ENCODE measurements around the gene BAZ1B. TPM values are rescaled to one million over a fixed set of nuclear protein-coding genes. Genes with fewer than 3 reads are reported as not detected.
A peak's percentile ranks its signal among the peaks of the same experiment; 100 is the strongest.

Gene BAZ1B
- total RNA-seq, 1 donor from 2014 or later: 55.7 TPM

- Histone ChIP-seq H3K27ac (no peak overlapping the region), H3K36me3 (no peaks in the 10 kb centered on the region), H3K9me3 (no peaks in the 10 kb centered on the region), H3K4me1 (no peaks in the 10 kb centered on the region), H3K27me3 (no peaks in the 10 kb centered on the region), H3K4me3 (no peak overlapping the region)
- intact Hi-C loops (cut with DNase I): no loop called here
- no peak for TF ChIP-seq CTCF (IDR thresholded peaks at IDR 0.05)
- ATAC-seq: no peak
- no peak for DNase-seq
Measured at GRCh38 chr7:73429215-73429614, 92.9 kb downstream of the BAZ1B start.

DNA sequence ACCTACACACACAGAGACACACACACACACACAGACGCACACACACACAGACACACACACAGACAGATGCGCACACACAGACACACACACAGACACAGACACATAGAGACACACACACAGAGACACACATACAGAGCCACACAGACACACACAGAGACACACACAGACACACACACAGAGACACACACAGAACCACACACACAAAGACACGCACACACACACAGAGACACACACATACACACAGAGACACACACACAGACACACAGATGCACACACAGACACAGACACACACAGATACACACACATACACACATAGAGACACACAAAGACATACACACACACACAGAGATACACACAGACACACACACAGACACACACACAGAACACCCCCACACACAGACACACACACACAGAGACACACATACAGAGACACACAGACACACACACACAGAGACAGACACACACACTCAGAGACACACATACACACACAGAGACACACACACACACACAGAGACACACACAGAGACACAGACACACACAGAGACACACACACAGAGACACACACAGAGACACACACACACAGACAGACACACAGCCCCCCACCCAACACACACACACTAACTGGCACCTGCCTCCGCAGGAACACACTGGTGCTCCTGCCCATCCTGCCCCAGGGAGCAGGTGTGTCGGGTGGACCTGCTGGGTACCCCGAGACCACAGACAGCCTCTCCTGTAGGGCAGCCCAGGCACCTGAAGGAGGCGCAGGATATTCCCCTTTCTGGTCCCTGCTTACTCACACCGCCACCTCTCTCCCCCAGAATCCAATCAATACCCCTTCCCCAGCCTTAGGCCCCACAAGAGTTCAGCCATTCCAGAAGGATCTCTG is 93.9 kb downstream of the BAZ1B start:
- no peaks in the 10 kb centered on the region for H3K4me1 ChIP-seq
- no peak for DNase-seq
- no peaks in the 10 kb centered on the region for H3K36me3 ChIP-seq
- no peak overlapping the region for H3K4me3 ChIP-seq
- H3K27ac ChIP-seq: no peak overlapping the region
- intact Hi-C loops (cut with DNase I): no loop called here
- ATAC-seq: no peak
- no peaks in the 10 kb centered on the region for H3K9me3 ChIP-seq
- no peak for TF ChIP-seq CTCF (IDR thresholded peaks at IDR 0.05)
- H3K27me3 ChIP-seq: peaks cover 8% of the 10 kb centered on the region

- intact Hi-C loops (cut with DNase I): no loop called here
- Histone ChIP-seq H3K9me3 (no peaks in the 10 kb centered on the region), H3K4me3 (no peak overlapping the region), H3K27me3 (peaks cover 8% of the 10 kb centered on the region), H3K27ac (no peak overlapping the region), H3K36me3 (no peaks in the 10 kb centered on the region), H3K4me1 (no peaks in the 10 kb centered on the region)
- DNase-seq (no peak), ATAC-seq (no peak)
- no peak for TF ChIP-seq CTCF (IDR thresholded peaks at IDR 0.05)
Measured at GRCh38 chr7:73426016-73426415, 96.1 kb downstream of the BAZ1B start.

DNA sequence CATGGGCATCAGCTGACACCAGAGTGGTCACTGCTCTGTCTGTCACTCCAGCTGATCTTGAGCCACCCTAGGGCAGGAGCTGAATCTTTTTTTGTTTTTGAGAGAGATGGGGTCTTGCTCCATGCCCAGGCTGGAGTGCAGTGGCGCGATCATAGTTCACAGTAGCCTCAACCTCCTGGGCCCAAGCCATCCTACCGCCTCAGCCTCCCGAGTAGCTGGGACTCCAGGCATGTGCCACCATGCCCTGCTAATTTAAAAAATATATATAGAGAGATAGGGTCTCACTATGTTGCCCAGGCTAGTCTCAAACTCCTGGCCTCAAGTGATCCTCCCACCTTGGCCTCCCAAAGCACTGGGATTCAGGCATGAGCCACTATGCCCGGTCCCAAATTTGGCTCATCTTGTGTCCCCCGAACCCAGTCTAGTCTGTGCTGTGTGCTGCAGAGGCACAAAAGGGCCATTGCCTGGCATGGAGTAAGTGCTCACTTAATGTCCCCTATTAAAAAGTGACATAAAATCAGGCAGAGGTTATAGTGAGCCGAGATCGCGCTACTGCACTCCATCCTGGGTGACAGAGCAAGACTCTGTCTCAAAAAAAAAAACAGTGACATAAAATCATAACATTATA is 96.6 kb downstream of the BAZ1B start:
- no peaks in the 10 kb centered on the region for H3K9me3 ChIP-seq
- TF ChIP-seq CTCF (IDR thresholded peaks at IDR 0.05): no peak
- H3K4me3 ChIP-seq: no peak overlapping the region
- intact Hi-C loops (cut with DNase I): no loop called here
- H3K27ac ChIP-seq: no peak overlapping the region
- no peaks in the 10 kb centered on the region for H3K36me3 ChIP-seq
- no peak for ATAC-seq
- no peak for DNase-seq
- H3K27me3 ChIP-seq: peaks cover 8% of the 10 kb centered on the region
- no peaks in the 10 kb centered on the region for H3K4me1 ChIP-seq

DNA sequence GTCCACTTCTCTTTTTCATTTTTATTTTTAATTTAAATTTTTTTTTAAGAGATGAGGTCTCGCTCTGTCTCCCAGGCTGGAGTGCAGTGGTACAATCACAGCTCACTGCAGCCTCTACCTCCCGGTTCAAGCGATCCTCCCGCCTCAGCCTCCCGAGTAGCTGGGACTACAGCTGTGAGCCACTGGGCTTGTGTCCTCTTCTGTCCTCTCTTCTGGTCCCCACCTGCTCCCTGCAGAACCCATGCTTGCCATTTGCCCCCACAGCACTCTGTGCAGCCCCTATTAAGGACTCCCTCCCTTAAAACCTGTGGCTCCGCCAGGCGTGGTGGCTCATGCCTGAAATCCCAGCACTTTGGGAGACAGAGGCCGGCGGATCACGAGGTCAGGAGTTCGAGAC is 97.6 kb downstream of the BAZ1B start:
- no peaks in the 10 kb centered on the region for H3K4me1 ChIP-seq
- ATAC-seq: no peak
- H3K27me3 ChIP-seq: peaks cover 8% of the 10 kb centered on the region
- no peak overlapping the region for H3K27ac ChIP-seq
- peak overlapping the region; percentile 19 for H3K4me3 ChIP-seq
- no peaks in the 10 kb centered on the region for H3K9me3 ChIP-seq
- no peaks in the 10 kb centered on the region for H3K36me3 ChIP-seq
- DNase-seq: no peak
- TF ChIP-seq CTCF (IDR thresholded peaks at IDR 0.05): no peak
- intact Hi-C loops (cut with DNase I): no loop called here
